Neural crest cell (in vitro differentiated cells): ENCODE measurements around the gene CTSE. TPM values are rescaled to one million over a fixed set of nuclear protein-coding genes. Genes with fewer than 3 reads are reported as not detected.

ENCODE experiments used
- DNase-seq: peaks from one replicate; pipeline ENCODE4 v3.0.0; 2021; ENCODE audit warnings: low read depth, mixed read lengths, low spot score
- H3K27ac Mint-ChIP-seq: one replicate; pipeline ENCODE4 v1.8.0; 2021; ENCODE audit warnings: mild to moderate bottlenecking, mixed read lengths; ENCODE audit not compliant: unreplicated experiment
- H3K27me3 Mint-ChIP-seq: 2 replicates; pipeline ENCODE4 v1.8.0; 2021; ENCODE audit warnings: low read depth, mild to moderate bottlenecking, mixed read lengths
- H3K36me3 Mint-ChIP-seq: 2 replicates; pipeline ENCODE4 v1.8.0; 2021; ENCODE audit warnings: low read depth, mild to moderate bottlenecking, mixed read lengths
- H3K4me1 Mint-ChIP-seq: 2 replicates; pipeline ENCODE4 v1.8.0; 2021; ENCODE audit warnings: mixed read lengths
- H3K4me3 Mint-ChIP-seq: one replicate; pipeline ENCODE4 v1.8.0; 2021; ENCODE audit warnings: mild to moderate bottlenecking, mixed read lengths
- H3K9me3 Mint-ChIP-seq: 2 replicates; pipeline ENCODE4 v1.8.0; 2021; ENCODE audit warnings: mixed read lengths
- total RNA-seq: library from RNA; stranded (reverse); gene quantifications from 2 replicates; pipeline ENCODE4 v1.2.1, GENCODE V29; 2021
- TF ChIP-seq, protein P1 (sequence below): fragments of 200-600 bp; sonication (generic); conservative IDR thresholded peaks from 2 replicates; pipeline ENCODE4 v1.5.0; 2021; ENCODE audit warnings: antibody characterized with exemption, mild to moderate bottlenecking

Gene CTSE
- total RNA-seq, 1 donor from 2014 or later = not detected

DNA sequence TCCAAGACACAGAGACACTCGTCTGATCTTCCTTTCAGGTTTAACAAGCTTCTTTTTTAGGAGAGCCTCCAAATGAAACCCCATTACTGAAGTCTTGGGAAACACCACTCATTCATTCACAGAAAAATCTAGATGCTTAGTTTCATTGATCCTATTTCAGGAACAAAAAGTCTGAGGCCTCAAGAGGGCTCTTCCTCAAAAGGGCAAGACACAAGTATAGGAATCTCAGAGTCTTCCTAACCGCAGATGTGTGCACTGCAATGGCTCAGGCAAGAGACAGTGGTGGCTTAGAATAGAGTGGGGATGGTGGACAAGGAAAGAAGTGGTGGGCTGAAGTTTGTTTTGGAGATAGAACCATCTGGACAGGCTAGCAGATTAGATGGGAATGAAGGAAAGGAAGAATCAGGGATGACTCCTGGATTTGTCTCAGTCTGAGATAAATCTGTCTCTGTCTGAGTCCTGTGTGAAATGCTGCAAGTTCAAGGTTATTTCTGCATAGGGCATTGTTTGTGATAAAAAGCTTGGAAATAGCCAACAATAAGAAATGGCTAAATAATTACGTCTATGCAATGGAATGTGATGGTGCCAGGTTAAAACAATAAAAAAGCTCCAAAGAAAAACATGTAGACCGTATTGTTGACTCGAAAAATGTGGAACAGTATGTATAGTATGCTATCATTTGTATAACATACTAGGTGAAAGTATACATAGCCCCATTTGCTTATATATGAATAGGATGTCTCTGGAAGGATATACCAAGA is 8.9 kb upstream of the CTSE start:
- H3K9me3 Mint-ChIP-seq = no peaks in the 10 kb centered on the region
- peaks cover 15% of the 10 kb centered on the region for H3K27me3 Mint-ChIP-seq
- peaks cover 15% of the 10 kb centered on the region for H3K4me1 Mint-ChIP-seq
- H3K36me3 Mint-ChIP-seq = no peaks in the 10 kb centered on the region
- H3K4me3 Mint-ChIP-seq = no peak overlapping the region
- no peak for DNase-seq
- TF ChIP-seq, protein P1, sequence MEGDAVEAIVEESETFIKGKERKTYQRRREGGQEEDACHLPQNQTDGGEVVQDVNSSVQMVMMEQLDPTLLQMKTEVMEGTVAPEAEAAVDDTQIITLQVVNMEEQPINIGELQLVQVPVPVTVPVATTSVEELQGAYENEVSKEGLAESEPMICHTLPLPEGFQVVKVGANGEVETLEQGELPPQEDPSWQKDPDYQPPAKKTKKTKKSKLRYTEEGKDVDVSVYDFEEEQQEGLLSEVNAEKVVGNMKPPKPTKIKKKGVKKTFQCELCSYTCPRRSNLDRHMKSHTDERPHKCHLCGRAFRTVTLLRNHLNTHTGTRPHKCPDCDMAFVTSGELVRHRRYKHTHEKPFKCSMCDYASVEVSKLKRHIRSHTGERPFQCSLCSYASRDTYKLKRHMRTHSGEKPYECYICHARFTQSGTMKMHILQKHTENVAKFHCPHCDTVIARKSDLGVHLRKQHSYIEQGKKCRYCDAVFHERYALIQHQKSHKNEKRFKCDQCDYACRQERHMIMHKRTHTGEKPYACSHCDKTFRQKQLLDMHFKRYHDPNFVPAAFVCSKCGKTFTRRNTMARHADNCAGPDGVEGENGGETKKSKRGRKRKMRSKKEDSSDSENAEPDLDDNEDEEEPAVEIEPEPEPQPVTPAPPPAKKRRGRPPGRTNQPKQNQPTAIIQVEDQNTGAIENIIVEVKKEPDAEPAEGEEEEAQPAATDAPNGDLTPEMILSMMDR = no peak
- no peak overlapping the region for H3K27ac Mint-ChIP-seq

DNA sequence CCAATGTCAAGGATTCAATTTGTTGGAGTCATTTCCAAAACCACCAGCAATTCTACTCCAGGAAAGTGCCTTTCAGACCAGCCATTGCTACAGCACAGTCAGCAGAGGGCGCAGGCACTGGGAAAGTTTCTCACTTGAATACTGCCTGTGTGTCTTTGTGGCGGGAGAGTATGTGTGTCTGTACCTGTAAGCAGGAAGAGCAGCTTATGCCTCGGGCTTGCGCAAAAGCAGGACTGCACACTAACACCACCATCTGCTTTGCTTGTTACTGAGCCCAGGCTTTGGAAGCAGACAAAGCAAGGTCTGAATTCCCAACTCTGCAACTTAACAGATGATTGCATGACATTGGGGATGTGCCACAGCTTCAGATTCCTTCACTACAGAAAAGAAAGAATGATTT is 7.0 kb upstream of the CTSE start:
- Mint-ChIP-seq H3K4me3 (no peak overlapping the region), H3K27me3 (peaks cover 12% of the 10 kb centered on the region), H3K36me3 (no peaks in the 10 kb centered on the region)

DNA sequence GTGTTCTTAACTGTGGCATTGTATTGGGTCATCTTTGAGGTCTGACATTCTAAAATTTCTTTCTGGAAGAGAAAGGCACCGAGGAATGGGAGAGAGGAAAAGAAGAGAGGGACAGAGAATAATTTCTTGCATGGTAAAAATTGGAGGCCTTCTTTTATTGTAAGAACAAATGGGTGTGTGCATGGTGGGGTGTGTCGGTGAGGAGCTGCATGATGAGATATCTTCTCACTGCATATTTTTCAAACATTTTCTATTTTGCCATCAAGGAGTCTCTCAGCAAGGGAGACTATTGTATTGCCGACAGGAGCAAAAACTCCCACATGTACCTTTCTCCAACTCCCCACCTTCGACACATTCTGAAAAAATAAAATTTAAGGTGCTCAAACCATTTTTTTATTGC is 6.5 kb upstream of the CTSE start:
- DNase-seq = no peak
- H3K4me3 Mint-ChIP-seq = no peak overlapping the region
- no peaks in the 10 kb centered on the region for H3K36me3 Mint-ChIP-seq
- peaks cover 20% of the 10 kb centered on the region for H3K4me1 Mint-ChIP-seq
- peaks cover 9% of the 10 kb centered on the region for H3K27me3 Mint-ChIP-seq
- H3K27ac Mint-ChIP-seq = no peak overlapping the region
- peaks cover 4% of the 10 kb centered on the region for H3K9me3 Mint-ChIP-seq
- TF ChIP-seq, protein P1 = no peak

More for the DNA sequence above, 7.0 kb upstream of the CTSE start:
- H3K4me1 Mint-ChIP-seq = peaks cover 15% of the 10 kb centered on the region
- TF ChIP-seq, protein P1 = peak; percentile 87
- no peak overlapping the region for H3K27ac Mint-ChIP-seq
- H3K9me3 Mint-ChIP-seq = peaks cover 4% of the 10 kb centered on the region
- peak; percentile 65 for DNase-seq

DNA sequence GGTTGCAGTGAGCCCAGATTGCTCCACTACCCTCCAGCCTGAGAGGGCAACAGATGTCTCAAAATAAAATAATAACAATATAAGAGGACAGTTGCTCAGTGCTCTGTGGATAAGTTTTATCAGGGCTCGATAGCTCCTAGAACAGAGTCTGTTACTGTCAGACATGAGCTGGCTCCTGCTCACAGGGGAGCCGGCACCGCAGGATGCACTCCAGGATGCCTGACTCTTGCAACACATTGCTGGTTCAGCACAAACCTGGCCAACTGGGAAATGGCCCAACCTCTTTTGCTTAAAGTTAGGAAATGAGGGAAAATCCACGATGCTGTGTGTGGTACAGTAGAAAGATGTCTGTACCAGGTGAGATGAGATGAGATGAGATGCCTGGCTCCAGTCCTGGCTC is 5.8 kb upstream of the CTSE start:
- DNase-seq = no peak
- no peak overlapping the region for H3K27ac Mint-ChIP-seq
- H3K27me3 Mint-ChIP-seq = peaks cover 3% of the 10 kb centered on the region
- H3K4me1 Mint-ChIP-seq = peaks cover 22% of the 10 kb centered on the region
- H3K9me3 Mint-ChIP-seq = peaks cover 4% of the 10 kb centered on the region
- no peaks in the 10 kb centered on the region for H3K36me3 Mint-ChIP-seq
- TF ChIP-seq, protein P1 = no peak
- no peak overlapping the region for H3K4me3 Mint-ChIP-seq

DNA sequence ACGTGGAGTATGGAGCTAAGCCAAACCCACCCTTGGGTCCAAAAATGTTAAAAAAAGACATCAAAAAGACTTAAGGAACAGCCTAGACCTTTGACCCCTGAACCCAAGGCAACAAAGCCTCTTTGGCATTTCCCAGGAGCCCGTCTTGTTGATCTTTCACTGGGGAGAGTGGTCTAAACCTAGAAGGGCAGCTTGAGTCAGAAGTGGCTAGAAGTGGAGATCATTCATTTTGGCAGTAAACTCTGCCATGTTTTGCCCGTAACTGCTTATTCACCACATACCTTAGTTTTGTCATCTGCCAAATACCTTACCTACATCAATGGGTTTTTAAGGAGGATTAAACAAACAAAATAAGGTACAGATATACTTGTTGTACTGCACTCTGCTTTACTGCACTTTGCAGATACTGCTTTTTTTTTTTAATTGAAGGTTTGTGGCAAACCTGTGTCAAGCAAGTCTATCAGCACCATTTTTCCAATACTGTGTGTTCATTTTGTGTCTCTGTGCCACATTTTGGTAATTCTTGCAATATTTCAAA is 1.7 kb upstream of the CTSE start:
- TF ChIP-seq, protein P1 = no peak
- H3K4me3 Mint-ChIP-seq = no peak overlapping the region
- H3K4me1 Mint-ChIP-seq = peaks cover 21% of the 10 kb centered on the region
- peaks cover 3% of the 10 kb centered on the region for H3K27me3 Mint-ChIP-seq
- H3K27ac Mint-ChIP-seq = no peak overlapping the region
- H3K9me3 Mint-ChIP-seq = peaks cover 8% of the 10 kb centered on the region
- H3K36me3 Mint-ChIP-seq = no peaks in the 10 kb centered on the region
- no peak for DNase-seq
